Measurements from ENCODE around the gene MORC2. TPM values are rescaled to one million over a fixed set of nuclear protein-coding genes. Genes with fewer than 3 reads are reported as not detected.

MORC2 gene
- total and polyA plus RNA-seq, 12 donors, result 13.9 to 60.1 (median 18.6) TPM

DNA sequence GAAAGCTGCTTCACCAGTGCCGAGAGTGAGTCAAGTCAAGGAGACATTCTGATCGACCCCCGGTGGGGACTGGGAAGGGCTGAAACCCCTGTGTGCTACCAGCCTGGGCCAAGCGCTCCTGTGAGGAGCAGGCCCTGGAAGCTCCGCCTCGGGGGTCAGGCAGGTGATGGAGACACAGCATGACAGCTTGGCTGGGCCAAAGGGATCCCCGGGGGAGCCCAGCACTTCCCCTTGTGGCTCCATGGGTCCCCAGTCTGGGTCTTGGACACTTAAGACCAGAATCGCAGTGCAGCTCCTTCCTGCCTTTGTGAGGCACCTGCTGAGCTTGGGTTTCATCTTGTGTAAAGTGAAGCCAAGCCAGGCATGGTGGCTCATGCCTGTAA, 89.2 kb downstream of the MORC2 start:
- no peak overlapping the region for H3K4me3 ChIP-seq
- 70 to 83% (median 76%) methylated on average over 5 to 8 of the region's 8 CpGs for WGBS, 4 donors
- no peaks in the 10 kb centered on the region for H3K36me3 ChIP-seq (replicated peaks in 1 of 2)
- TF ChIP-seq, protein P1, sequence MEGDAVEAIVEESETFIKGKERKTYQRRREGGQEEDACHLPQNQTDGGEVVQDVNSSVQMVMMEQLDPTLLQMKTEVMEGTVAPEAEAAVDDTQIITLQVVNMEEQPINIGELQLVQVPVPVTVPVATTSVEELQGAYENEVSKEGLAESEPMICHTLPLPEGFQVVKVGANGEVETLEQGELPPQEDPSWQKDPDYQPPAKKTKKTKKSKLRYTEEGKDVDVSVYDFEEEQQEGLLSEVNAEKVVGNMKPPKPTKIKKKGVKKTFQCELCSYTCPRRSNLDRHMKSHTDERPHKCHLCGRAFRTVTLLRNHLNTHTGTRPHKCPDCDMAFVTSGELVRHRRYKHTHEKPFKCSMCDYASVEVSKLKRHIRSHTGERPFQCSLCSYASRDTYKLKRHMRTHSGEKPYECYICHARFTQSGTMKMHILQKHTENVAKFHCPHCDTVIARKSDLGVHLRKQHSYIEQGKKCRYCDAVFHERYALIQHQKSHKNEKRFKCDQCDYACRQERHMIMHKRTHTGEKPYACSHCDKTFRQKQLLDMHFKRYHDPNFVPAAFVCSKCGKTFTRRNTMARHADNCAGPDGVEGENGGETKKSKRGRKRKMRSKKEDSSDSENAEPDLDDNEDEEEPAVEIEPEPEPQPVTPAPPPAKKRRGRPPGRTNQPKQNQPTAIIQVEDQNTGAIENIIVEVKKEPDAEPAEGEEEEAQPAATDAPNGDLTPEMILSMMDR (IDR thresholded peaks at IDR 0.05), result no peak
- no peak for TF ChIP-seq POLR2A (IDR thresholded peaks at IDR 0.05)
- no peaks in the 10 kb centered on the region for H3K9me3 ChIP-seq (replicated peaks in 1 of 3)
- peak in 1 of 7 donors; percentile 10 for DNase-seq
- H3K27ac ChIP-seq, result no peak overlapping the region
- H3K27me3 ChIP-seq, result no peaks in the 10 kb centered on the region
- intact Hi-C loops (cut with DNase I), result no loop called here
- H3K4me1 ChIP-seq (replicated peaks in 1 of 2), result peaks cover 21 to 51% of the 10 kb centered on the region in 2 donors

DNA sequence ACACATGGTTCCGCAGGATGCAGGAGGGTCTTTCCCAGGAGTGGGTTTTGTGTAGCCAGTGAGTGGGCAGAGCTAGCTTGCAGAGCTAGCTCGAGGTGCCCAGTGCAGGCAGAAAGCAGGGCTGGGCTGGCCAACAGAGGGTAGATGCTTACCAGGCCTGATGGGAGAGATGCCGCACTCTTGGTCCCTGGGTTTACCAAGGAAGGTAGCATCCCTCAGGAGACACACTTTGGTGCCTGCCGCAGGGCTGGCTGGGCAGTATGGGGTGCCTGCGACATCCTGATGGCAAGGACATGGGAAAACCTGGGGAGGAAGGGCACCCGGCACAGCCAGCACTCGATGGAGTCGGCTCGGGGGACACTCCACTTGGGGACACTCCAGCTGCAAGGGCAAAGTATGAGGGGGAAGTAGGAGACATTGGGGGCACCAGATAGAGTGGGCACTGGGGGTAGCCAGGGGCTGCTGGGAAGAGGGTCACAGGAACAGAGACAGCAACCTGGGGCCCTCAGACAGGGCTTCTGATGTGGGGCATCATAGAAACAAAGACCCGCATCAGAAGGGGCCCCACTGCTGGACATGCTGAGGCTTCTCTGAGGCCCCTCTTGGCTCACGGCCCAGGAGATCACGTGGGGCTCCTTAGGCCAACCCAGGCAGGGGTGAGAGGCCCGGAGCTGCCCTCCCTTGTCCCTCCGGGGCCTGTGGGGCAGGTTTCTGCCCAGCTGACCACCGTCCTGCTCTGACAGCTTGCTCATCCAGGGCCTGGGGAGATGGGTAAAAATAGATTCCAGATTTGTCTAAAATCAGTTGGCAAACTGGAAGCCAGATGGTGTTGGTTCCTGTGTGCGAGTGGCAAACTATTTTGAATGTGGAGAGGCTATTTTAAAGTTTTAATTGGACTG, 89.8 kb downstream of the MORC2 start:
- Histone ChIP-seq H3K4me1 (replicated peaks in 1 of 2) (peaks cover 21 to 51% of the 10 kb centered on the region in 2 donors), H3K27ac (no peak overlapping the region), H3K9me3 (replicated peaks in 1 of 3) (no peaks in the 10 kb centered on the region), H3K4me3 (no peak overlapping the region), H3K27me3 (no peaks in the 10 kb centered on the region), H3K36me3 (replicated peaks in 1 of 2) (no peaks in the 10 kb centered on the region)
- intact Hi-C loops (cut with DNase I), result no loop called here
- 74 to 82% (median 79%) methylated on average over 7 to 16 of the region's 16 CpGs for WGBS, 4 donors
- peak in 1 of 7 donors; percentile 13 for DNase-seq
- TF ChIP-seq, protein P1 (IDR thresholded peaks at IDR 0.05), result no peak
- no peak for TF ChIP-seq POLR2A (IDR thresholded peaks at IDR 0.05)

DNA sequence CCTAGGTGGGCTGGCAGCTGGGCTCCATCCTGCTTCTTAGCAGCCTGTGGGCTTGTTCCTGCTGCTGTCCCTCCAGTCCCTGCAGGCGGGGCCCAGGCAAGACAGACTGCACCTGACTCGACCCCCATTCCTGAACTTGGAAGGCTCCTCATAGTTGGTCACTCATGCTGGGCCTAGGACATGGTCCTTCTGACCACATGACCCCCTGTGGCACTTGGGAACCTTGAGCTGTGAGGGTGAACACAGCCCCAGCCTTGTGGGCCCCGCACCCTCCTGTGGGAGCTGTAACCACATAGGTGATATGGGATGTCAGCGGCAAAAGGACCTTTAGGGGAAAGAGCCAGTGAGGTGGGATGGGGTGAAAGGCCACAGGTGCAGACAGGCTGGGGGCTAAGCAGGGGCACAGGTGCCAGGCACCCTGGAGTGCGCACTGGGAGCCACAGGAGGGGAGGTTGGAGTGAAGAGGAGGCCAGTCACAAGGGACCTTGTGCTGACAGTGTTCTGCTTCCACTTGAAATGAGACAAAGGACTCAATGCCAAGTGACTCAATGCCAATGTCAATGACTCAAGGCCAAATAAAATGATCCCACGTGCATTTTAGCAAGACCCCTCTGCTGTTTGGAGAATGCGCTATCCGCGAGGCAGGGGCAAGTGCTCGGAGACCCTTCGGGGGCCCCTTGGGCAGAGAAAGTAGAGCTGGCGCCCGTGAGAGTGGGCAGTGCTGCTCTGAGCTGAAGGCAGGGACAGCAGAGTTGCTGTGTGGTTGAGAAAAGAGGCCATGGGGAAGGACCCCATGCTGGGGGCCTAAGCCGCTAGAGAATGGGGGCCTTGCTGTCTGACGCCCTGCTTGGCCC, 90.7 kb downstream of the MORC2 start:
- TF ChIP-seq POLR2A (IDR thresholded peaks at IDR 0.05), result no peak
- TF ChIP-seq, protein P1 (IDR thresholded peaks at IDR 0.05), result no peak
- Histone ChIP-seq H3K4me1 (replicated peaks in 1 of 2) (peaks cover 21 to 51% of the 10 kb centered on the region in 2 donors), H3K4me3 (no peak overlapping the region), H3K36me3 (replicated peaks in 1 of 2) (no peaks in the 10 kb centered on the region), H3K9me3 (replicated peaks in 1 of 3) (no peaks in the 10 kb centered on the region), H3K27ac (peak overlapping the region in 3 of 5 donors; percentile 21 to 40 (median 28)), H3K27me3 (no peaks in the 10 kb centered on the region)
- peak in 3 of 7 donors; percentile 49 to 54 (median 52) for DNase-seq
- 69 to 78% (median 73%) methylated on average over 14 to 15 of the region's 15 CpGs for WGBS, 4 donors
- intact Hi-C loops (cut with DNase I), result no loop called here

Measured in adrenal gland (tissue), 12 donors.